Endothelial cell of umbilical vein (primary cell): ENCODE results near the gene MAEA. TPM values are rescaled to one million over a fixed set of nuclear protein-coding genes. Genes with fewer than 3 reads are reported as not detected.

Experiments used
- BruUV-seq: library from RNA; stranded (reverse); fragments of 400-500 nt; replicated peaks from 2 replicates; lab custom pipeline; 2021; lab: Mats Ljungman, UMichigan
- CTCF ChIA-PET: fragments of 300-600, 350-600 bp; sonication (Branson Sonifier 250); formaldehyde crosslinking; loops from one replicate; lab custom pipeline; 2021; ENCODE audit warnings: antibody characterized with exemption, inconsistent platforms; lab: Charles Lee
- POLR2A ChIA-PET: fragments of 300-600, 350-600 bp; sonication (Branson Sonifier 250); formaldehyde crosslinking; loops from one replicate; lab custom pipeline; 2021; ENCODE audit warnings: antibody characterized with exemption, inconsistent platforms; lab: Charles Lee
- DNase-seq: peaks from one replicate; pipeline ENCODE4 v3.0.0-alpha.2; 2011; ENCODE audit warnings: low read depth, low spot score
- FAIRE-seq: peaks from 2 replicates; lab custom pipeline; 2011; peaks lifted over from hg19 to GRCh38; lab: Jason Lieb, UNC
- H2AFZ ChIP-seq: 2 replicates; pipeline ENCODE4 v1.6.0; 2012; ENCODE audit warnings: low read depth, low read length, control low read depth, inconsistent platforms
- H3K27ac ChIP-seq: 2 replicates; pipeline ENCODE4 v1.5.1; 2011; ENCODE audit warnings: low read depth, mild to moderate bottlenecking, control low read depth, low read length, moderate library complexity; ENCODE audit not compliant: insufficient read depth
- H3K27me3 ChIP-seq, 2 experiments: 2 replicates each; pipeline versions ENCODE4 v1.6.0 to v1.6.1; 2011; ENCODE audit warnings: low read length in 2 of 2, mixed read lengths in 1 of 2; ENCODE audit not compliant: control insufficient read depth in 2 of 2, insufficient read depth in 2 of 2
- H3K36me3 ChIP-seq, 2 experiments: 2 replicates in 1 of 2; 3 replicates in 1 of 2; pipeline ENCODE4 v1.5.1; 2011; ENCODE audit warnings: low read length in 2 of 2, mild to moderate bottlenecking in 1 of 2, moderate library complexity in 1 of 2; ENCODE audit not compliant: control insufficient read depth in 2 of 2, insufficient read depth in 2 of 2; ENCODE audit errors: extremely low read depth in 1 of 2
- H3K4me1 ChIP-seq: 3 replicates; pipeline ENCODE4 v1.5.1; 2011; ENCODE audit warnings: mild to moderate bottlenecking, low read length; ENCODE audit not compliant: control insufficient read depth, insufficient read depth; ENCODE audit errors: extremely low read depth
- H3K4me2 ChIP-seq: 2 replicates; pipeline ENCODE4 v1.6.1; 2011; ENCODE audit warnings: low read length, control low read depth, mixed read lengths; ENCODE audit not compliant: insufficient read depth
- H3K4me3 ChIP-seq, 3 experiments: fragments of 200-600 bp in 1 of 3; sonication (generic), shearing (Covaris generic) in 1 of 3; replicated peaks in 1 of 3; 2 replicates each; pipeline ENCODE4 v1.5.1; 2011 to 2016; ENCODE audit warnings: control low read depth in 3 of 3, low read length in 3 of 3, mild to moderate bottlenecking in 2 of 3, inconsistent platforms in 1 of 3, low read depth in 1 of 3, moderate library complexity in 1 of 3; ENCODE audit not compliant: insufficient read depth in 1 of 3
- H3K79me2 ChIP-seq: 2 replicates; pipeline ENCODE4 v1.6.0; 2012; ENCODE audit warnings: low read length, inconsistent platforms; ENCODE audit not compliant: control insufficient read depth, insufficient read depth
- H3K9ac ChIP-seq: replicated peaks from 2 replicates; pipeline ENCODE3; 2011; ENCODE audit warnings: low read length, control low read depth; ENCODE audit not compliant: insufficient read depth; ENCODE audit errors: extremely low read depth
- H3K9me1 ChIP-seq: replicated peaks from 3 replicates; pipeline ENCODE4 v1.6.0; 2011; ENCODE audit warnings: mild to moderate bottlenecking, low read length; ENCODE audit not compliant: control insufficient read depth, insufficient read depth; ENCODE audit errors: extremely low read depth
- H3K9me3 ChIP-seq: replicated peaks from 2 replicates; pipeline ENCODE4 v1.5.1; 2012; ENCODE audit warnings: low read length, inconsistent platforms; ENCODE audit not compliant: control insufficient read depth, insufficient read depth
- H4K20me1 ChIP-seq: replicated peaks from 2 replicates; pipeline ENCODE3; 2011; ENCODE audit warnings: mild to moderate bottlenecking, low read length; ENCODE audit not compliant: control insufficient read depth, insufficient read depth; ENCODE audit errors: extremely low read depth
- CTCF ChIP-seq, 2 donors: IDR thresholded peaks; 1 replicate in 1 of 2; 2 replicates in 1 of 2; pipeline ENCODE4 v1.5.1; 2011; ENCODE audit warnings: low read length in 2 of 2, mild to moderate bottlenecking in 2 of 2, moderate library complexity in 2 of 2, control low read depth in 1 of 2, inconsistent platforms in 1 of 2, low read depth in 1 of 2; ENCODE audit not compliant: insufficient read depth in 1 of 2; ENCODE audit errors: extremely low read depth in 1 of 2
- EZH2 ChIP-seq: IDR thresholded peaks from 2 replicates; pipeline ENCODE4 v1.6.1; 2012; ENCODE audit warnings: borderline replicate concordance, low read depth, mild to moderate bottlenecking, moderate library complexity, low read length, inconsistent platforms; ENCODE audit not compliant: severe bottlenecking
- FOS ChIP-seq: IDR thresholded peaks from 2 replicates; pipeline ENCODE4 v1.6.1; 2011; ENCODE audit warnings: mild to moderate bottlenecking, low read length, moderate library complexity, borderline replicate concordance; ENCODE audit not compliant: insufficient read depth
- GATA2 ChIP-seq: IDR thresholded peaks from 2 replicates; pipeline ENCODE4 v1.7.0; 2011; ENCODE audit warnings: low read depth, mild to moderate bottlenecking, moderate library complexity, mixed read lengths, low read length; ENCODE audit not compliant: insufficient read length, insufficient read depth
- JUN ChIP-seq: IDR thresholded peaks from 2 replicates; pipeline ENCODE4 v1.6.1; 2011; ENCODE audit warnings: borderline replicate concordance, low read depth; ENCODE audit not compliant: insufficient read length, insufficient read depth
- MYC ChIP-seq: IDR thresholded peaks from one replicate; pipeline ENCODE4 v1.6.1; 2011; ENCODE audit warnings: mild to moderate bottlenecking, low read depth, low read length
- POLR2A ChIP-seq: IDR thresholded peaks from 2 replicates; pipeline ENCODE4 v1.6.1; 2012; ENCODE audit warnings: low read depth, mild to moderate bottlenecking, control low read depth, low read length
- POLR2AphosphoS5 ChIP-seq: IDR thresholded peaks from 2 replicates; pipeline ENCODE4 v1.6.1; 2012; ENCODE audit warnings: low read depth, mild to moderate bottlenecking, control low read depth, low read length, moderate library complexity; ENCODE audit not compliant: insufficient read depth
- dilution Hi-C: fragments of 300-500 bp; cut with MboI; formaldehyde crosslinking; loops from one replicate; pipeline ENCODE4 v1.15.0; 2019; ENCODE audit warnings: low sequenced_read_pairs; ENCODE audit not compliant: extremely low pct_ligation_motif_present
- intact Hi-C: fragments of 100-400 bp; cut with micrococcal nuclease; formaldehyde crosslinking; loops from one replicate; pipeline ENCODE4 v1.10.0; 2022
- polyA plus RNA-seq, 4 experiments: library from polyadenylated mRNA; depleted of rRNA in 3 of 4; stranded (reverse) in 3 of 4; unstranded in 1 of 4; fragments of >200 nt; gene quantifications; 2 replicates each; pipeline versions ENCODE4 v1.2.1 to v1.2.3, GENCODE V29; 2011 to 2012; ENCODE audit warnings: missing spikeins in 1 of 4
- total RNA-seq: library from RNA; stranded (reverse); gene quantifications from 2 replicates; pipeline ENCODE4 v1.2.3, GENCODE V29; 2021
- TF ChIP-seq, protein P1 (sequence below): IDR thresholded peaks from 2 replicates; pipeline ENCODE4 v1.6.1; 2011; ENCODE audit not compliant: insufficient read depth, insufficient read length

Gene MAEA
- total and polyA plus RNA-seq, 2 donors (not counting 3 experiments of a cell fraction or from before 2014, with no cell fraction given), result 66.0 to 108 TPM

DNA sequence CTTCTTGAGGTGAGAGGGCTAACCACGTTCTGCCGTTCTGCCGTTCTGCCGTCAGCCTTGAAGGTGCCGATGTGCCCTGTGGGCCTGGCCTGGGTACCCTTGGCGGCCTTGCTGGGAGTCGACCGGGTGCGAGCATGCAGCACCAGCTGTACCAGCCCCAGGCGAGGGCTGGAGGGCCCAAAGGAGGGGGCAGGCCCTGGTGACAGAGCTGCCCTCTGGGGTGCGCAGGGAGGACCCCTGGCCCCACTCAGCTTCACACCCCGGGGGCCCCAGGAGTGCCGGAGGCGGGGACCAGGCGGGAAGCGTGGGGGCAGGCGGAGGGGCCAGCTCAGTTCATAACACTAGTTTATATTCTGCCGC lies 79.4 kb downstream of the MAEA start:
- Histone ChIP-seq H3K9me1 (no peaks in the 10 kb centered on the region), H3K27me3 (no peaks in the 10 kb centered on the region), H3K27ac (no peak overlapping the region), H4K20me1 (no peaks in the 10 kb centered on the region), H3K9ac (no peak overlapping the region), H3K9me3 (no peaks in the 10 kb centered on the region), H3K36me3 (no peaks in the 10 kb centered on the region), H3K4me3 (no peak overlapping the region), H3K79me2 (no peaks in the 10 kb centered on the region), H3K4me2 (no peak overlapping the region), H3K4me1 (no peaks in the 10 kb centered on the region), H2AFZ (no peak overlapping the region)
- intact Hi-C loops (no loop called here), dilution Hi-C loops (no loop called here)
- DNase-seq (no peak), FAIRE-seq (no peak)
- CTCF ChIA-PET, result interaction anchor here (1.0 to 1.3 kb wide), 2 partner anchors 8 to 13 kb away, joined by 3 to 4 read pairs; no protein-coding TSS in a partner anchor
- BruUV-seq, result no TSS peak
- POLR2A ChIA-PET, result no interaction called here
- no peak for TF ChIP-seq CTCF (IDR thresholded peaks at IDR 0.05; ENCODE audit: extremely low read depth in 1 of 2, insufficient read depth in 1 of 2, low read depth in 1 of 2, low read length in 2 of 2)

- Histone ChIP-seq H3K36me3 (no peaks in the 10 kb centered on the region), H2AFZ (no peak overlapping the region), H4K20me1 (no peaks in the 10 kb centered on the region), H3K4me2 (no peak overlapping the region), H3K9ac (no peak overlapping the region), H3K9me3 (no peaks in the 10 kb centered on the region), H3K27ac (no peak overlapping the region), H3K9me1 (no peaks in the 10 kb centered on the region), H3K79me2 (no peaks in the 10 kb centered on the region), H3K27me3 (no peaks in the 10 kb centered on the region), H3K4me1 (no peaks in the 10 kb centered on the region), H3K4me3 (no peak overlapping the region)
- intact Hi-C loops, result no loop called here
- FAIRE-seq (no peak), DNase-seq (no peak)
- TF ChIP-seq CTCF (IDR thresholded peaks at IDR 0.05; ENCODE audit: extremely low read depth in 1 of 2, insufficient read depth in 1 of 2, low read depth in 1 of 2, low read length in 2 of 2) (no peak), JUN (no peak), EZH2 (no peak), POLR2AphosphoS5 (no peak), GATA2 (no peak), MYC (no peak), POLR2A (no peak), FOS (no peak)
- TF ChIP-seq, protein P1, sequence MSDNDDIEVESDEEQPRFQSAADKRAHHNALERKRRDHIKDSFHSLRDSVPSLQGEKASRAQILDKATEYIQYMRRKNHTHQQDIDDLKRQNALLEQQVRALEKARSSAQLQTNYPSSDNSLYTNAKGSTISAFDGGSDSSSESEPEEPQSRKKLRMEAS, result no peak
- POLR2A ChIA-PET, result no interaction called here
- CTCF ChIA-PET, result interaction anchor here (1.0 to 1.3 kb wide), 2 partner anchors 9 to 14 kb away, joined by 3 to 4 read pairs; no protein-coding TSS in a partner anchor
- dilution Hi-C loops, result no loop called here
- BruUV-seq, result no TSS peak
These were observed 79.9 kb downstream of the MAEA start for GRCh38 chr4:1369479-1370079.
